ENCODE data around the gene MYL6. TPM values are rescaled to one million over a fixed set of nuclear protein-coding genes. Genes with fewer than 3 reads are reported as not detected.
"Not testable (repeated sequence)": the region's sequence is repeated elsewhere in the genome, so short reads cannot be mapped to it uniquely, and the experiment has no call there.

MYL6 gene
- total and polyA plus RNA-seq, 2 donors (not counting 3 experiments of a cell fraction or from before 2014, with no cell fraction given), result 2,543 to 8,470 TPM

GRCh38 chr12:56155256-56155845 is 2.8 kb upstream of the MYL6 start:
- FAIRE-seq, result no peak

GRCh38 chr12:56156464-56157200 is 1.5 kb upstream of the MYL6 start:
- H4K20me1 ChIP-seq (replicated peaks; ENCODE audit: control insufficient read depth, extremely low read depth, insufficient read depth, low read length); H3K4me2 ChIP-seq (ENCODE audit: insufficient read depth, low read length); DNase-seq (ENCODE audit: low read depth, low spot score); H3K27me3 ChIP-seq (ENCODE audit: control insufficient read depth in 2 of 2, insufficient read depth in 2 of 2, low read length in 2 of 2); H3K9me3 ChIP-seq (replicated peaks; ENCODE audit: control insufficient read depth, insufficient read depth, low read length); H3K27ac ChIP-seq (ENCODE audit: insufficient read depth, low read depth, low read length); FAIRE-seq; BruUV-seq (replicated peaks); H3K9me1 ChIP-seq (replicated peaks; ENCODE audit: control insufficient read depth, extremely low read depth, insufficient read depth, low read length); H2AFZ ChIP-seq (ENCODE audit: low read depth, low read length); H3K4me3 ChIP-seq (replicated peaks in 1 of 3; ENCODE audit: insufficient read depth in 1 of 3, low read depth in 1 of 3, low read length in 3 of 3); H3K9ac ChIP-seq (replicated peaks; ENCODE audit: extremely low read depth, insufficient read depth, low read length); dilution Hi-C loops (cut with MboI; ENCODE audit: extremely low pct_ligation_motif_present, low sequenced_read_pairs): not testable (repeated sequence)
- Histone ChIP-seq H3K4me1 (ENCODE audit: control insufficient read depth, extremely low read depth, insufficient read depth, low read length) (peaks cover 35% of the 10 kb centered on the region), H3K79me2 (ENCODE audit: control insufficient read depth, insufficient read depth, low read length) (peaks cover 37% of the 10 kb centered on the region), H3K36me3 (ENCODE audit: control insufficient read depth in 2 of 2, extremely low read depth in 1 of 2, insufficient read depth in 2 of 2, low read length in 2 of 2) (peaks cover 11 to 20% of the 10 kb centered on the region in 2 experiments)
- intact Hi-C loops (cut with micrococcal nuclease), result loop anchor here (1.0 kb wide), 2 partner anchors 12 to 33 kb away; partner anchors contain the start of gene SMARCC2
- CTCF ChIA-PET, result interaction anchor here (0.7 to 1.4 kb wide), 2 partner anchors 29 to 31 kb away, joined by 3 to 4 read pairs; partner anchors contain the start of gene ESYT1
- POLR2A ChIA-PET, result interaction anchor here (0.7 kb wide), 1 partner anchor 39 kb away, joined by 3 read pairs; the partner anchor contains the start of gene ZC3H10

More at GRCh38 chr12:56155256-56155845, 2.8 kb upstream of the MYL6 start:
- dilution Hi-C loops (cut with MboI; ENCODE audit: extremely low pct_ligation_motif_present, low sequenced_read_pairs), result no loop called here
- H3K27me3 ChIP-seq (ENCODE audit: control insufficient read depth in 2 of 2, insufficient read depth in 2 of 2, low read length in 2 of 2), result no peaks in the 10 kb centered on the region
- no peak overlapping the region for H3K4me3 ChIP-seq (replicated peaks in 1 of 3; ENCODE audit: insufficient read depth in 1 of 3, low read depth in 1 of 3, low read length in 3 of 3)
- H3K79me2 ChIP-seq (ENCODE audit: control insufficient read depth, insufficient read depth, low read length), result peaks cover 26% of the 10 kb centered on the region
- H3K9ac ChIP-seq (replicated peaks; ENCODE audit: extremely low read depth, insufficient read depth, low read length), result no peak overlapping the region
- no peak overlapping the region for H2AFZ ChIP-seq (ENCODE audit: low read depth, low read length)
- no peaks in the 10 kb centered on the region for H3K9me3 ChIP-seq (replicated peaks; ENCODE audit: control insufficient read depth, insufficient read depth, low read length)
- DNase-seq (ENCODE audit: low read depth, low spot score), result no peak
- intact Hi-C loops (cut with micrococcal nuclease), result no loop called here
- no peaks in the 10 kb centered on the region for H4K20me1 ChIP-seq (replicated peaks; ENCODE audit: control insufficient read depth, extremely low read depth, insufficient read depth, low read length)
- peaks cover 6 to 9% of the 10 kb centered on the region in 2 experiments for H3K36me3 ChIP-seq (ENCODE audit: control insufficient read depth in 2 of 2, extremely low read depth in 1 of 2, insufficient read depth in 2 of 2, low read length in 2 of 2)
- no peak overlapping the region for H3K27ac ChIP-seq (ENCODE audit: insufficient read depth, low read depth, low read length)
- ChIA-PET CTCF (interaction anchor here (0.7 to 1.9 kb wide), 3 partner anchors 27 to 31 kb away, joined by 3 to 6 read pairs (median 4); partner anchors contain the start of gene ESYT1), POLR2A (no interaction called here)
- no peaks in the 10 kb centered on the region for H3K9me1 ChIP-seq (replicated peaks; ENCODE audit: control insufficient read depth, extremely low read depth, insufficient read depth, low read length)
- BruUV-seq (replicated peaks), result no TSS peak
- peaks cover 26% of the 10 kb centered on the region for H3K4me1 ChIP-seq (ENCODE audit: control insufficient read depth, extremely low read depth, insufficient read depth, low read length)
- no peak overlapping the region for H3K4me2 ChIP-seq (ENCODE audit: insufficient read depth, low read length)
- TF ChIP-seq POLR2A (IDR thresholded peaks at IDR 0.05; ENCODE audit: low read depth, low read length) (no peak), CTCF (IDR thresholded peaks at IDR 0.05; ENCODE audit: extremely low read depth in 1 of 2, insufficient read depth in 1 of 2, low read depth in 1 of 2, low read length in 2 of 2) (no peak), EZH2 (IDR thresholded peaks at IDR 0.05; ENCODE audit: borderline replicate concordance, low read depth, low read length, severe bottlenecking) (no peak), JUN (IDR thresholded peaks at IDR 0.05; ENCODE audit: borderline replicate concordance, insufficient read depth, insufficient read length, low read depth) (no peak), MAX (IDR thresholded peaks at IDR 0.05; ENCODE audit: insufficient read depth, insufficient read length) (no peak), GATA2 (IDR thresholded peaks at IDR 0.05; ENCODE audit: insufficient read depth, insufficient read length, low read depth, low read length) (no peak), POLR2AphosphoS5 (IDR thresholded peaks at IDR 0.05; ENCODE audit: insufficient read depth, low read depth, low read length) (no peak)
